Measurements from ENCODE around the gene MAP7D3. TPM values are rescaled to one million over a fixed set of nuclear protein-coding genes. Genes with fewer than 3 reads are reported as not detected.

MAP7D3 gene
- polyA plus RNA-seq, 3 donors: 1.8 to 3.4 (median 2.9) TPM

DNA sequence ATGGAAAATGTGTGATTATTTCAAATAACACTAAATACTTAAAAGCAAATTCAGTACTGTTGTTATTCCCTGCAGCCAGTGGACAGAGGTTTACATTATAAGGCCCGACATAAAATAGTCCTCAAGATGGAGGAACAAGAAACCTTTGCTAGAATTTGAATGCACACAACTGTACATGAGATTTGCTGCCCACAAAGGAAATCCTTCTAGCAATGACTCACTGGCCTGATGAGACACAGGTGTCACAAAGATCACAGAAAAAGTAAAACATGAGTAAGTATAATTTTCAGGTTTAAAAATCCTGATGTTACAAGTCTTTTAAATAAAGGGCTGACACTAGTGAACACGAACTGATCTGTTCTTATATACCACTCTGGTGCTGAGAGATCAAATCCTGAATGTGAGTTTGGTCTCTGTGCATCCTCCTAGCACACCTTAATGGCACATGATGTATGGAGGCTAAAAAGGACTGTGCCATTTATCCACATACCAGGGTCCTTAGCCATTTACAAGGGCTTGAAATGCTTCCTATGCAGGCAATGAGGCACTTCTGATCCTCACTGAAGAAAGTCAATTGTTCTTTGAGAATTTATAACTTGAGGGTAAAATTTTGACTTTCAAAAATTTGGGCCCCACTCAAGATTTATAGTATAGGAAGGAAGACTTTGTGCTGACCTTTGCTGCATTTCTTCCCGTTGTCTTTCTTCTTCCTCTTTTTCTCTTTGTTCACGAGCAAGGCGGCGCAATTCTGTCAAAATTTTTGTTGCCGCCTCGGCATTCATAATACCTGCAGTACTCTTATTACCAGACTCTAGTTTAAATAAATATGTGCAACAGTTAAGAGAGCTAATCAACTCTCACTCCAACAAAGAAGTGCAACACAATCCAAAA is 23.0 kb downstream of the MAP7D3 start:
- peak overlapping the region; percentile 31 for H3K4me2 ChIP-seq (replicated peaks; ENCODE audit: extremely low read depth, low read length, poor library complexity, severe bottlenecking)
- Mint-ChIP-seq H3K36me3 (peaks cover 32 to 44% of the 10 kb centered on the region in 2 donors), H3K27me3 (ENCODE audit: low read depth in 3 of 3) (peaks cover 0 to under 1% (median 0%) of the 10 kb centered on the region in 3 donors), H3K27ac (no peak overlapping the region), H3K9me3 (peaks cover 0 to 2% (median 0%) of the 10 kb centered on the region in 7 donors), H3K4me3 (peak overlapping the region in 1 of 2 donors; percentile 55), H3K4me1 (peaks cover 9% of the 10 kb centered on the region)
- no CpG with 5 or more reads among the region's 8 CpGs for WGBS (ENCODE audit: insufficient coverage)
- no peaks in the 10 kb centered on the region for H3K79me2 ChIP-seq (ENCODE audit: insufficient read depth, low read length)
- no peaks in the 10 kb centered on the region for H4K20me1 ChIP-seq (ENCODE audit: insufficient read depth, low read length)
- H3K4me3 ChIP-seq (replicated peaks in 1 of 3; ENCODE audit: low read depth in 2 of 3, low read length in 3 of 3): peak overlapping the region in 1 of 3 experiments; percentile 30
- H3K9ac ChIP-seq (ENCODE audit: insufficient read depth, low read length, poor library complexity, severe bottlenecking): no peak overlapping the region
- intact Hi-C loops (cut with micrococcal nuclease): no loop called here
- peak overlapping the region; percentile 35 for H2AFZ ChIP-seq (ENCODE audit: insufficient read depth, low read depth, low read length, poor library complexity, severe bottlenecking)
- H3K36me3 ChIP-seq (replicated peaks in 1 of 2; ENCODE audit: control insufficient read depth in 1 of 2, insufficient read depth in 2 of 2, low read length in 2 of 2): peaks cover 24 to 56% of the 10 kb centered on the region in 2 donors
- no peaks in the 10 kb centered on the region for H3K9me3 ChIP-seq (replicated peaks in 1 of 2; ENCODE audit: control insufficient read depth in 1 of 2, insufficient read depth in 1 of 2, low read length in 2 of 2)
- peaks cover 0 to 2% of the 10 kb centered on the region in 2 donors for H3K4me1 ChIP-seq (ENCODE audit: control insufficient read depth in 1 of 2, insufficient read depth in 2 of 2, low read length in 2 of 2)
- DNase-seq: peak in 1 of 3 donors; percentile 4
- H3K27ac ChIP-seq (ENCODE audit: low read depth in 1 of 2, low read length in 2 of 2): peak overlapping the region in 1 of 2 donors; percentile 20
- TF ChIP-seq, protein P1, sequence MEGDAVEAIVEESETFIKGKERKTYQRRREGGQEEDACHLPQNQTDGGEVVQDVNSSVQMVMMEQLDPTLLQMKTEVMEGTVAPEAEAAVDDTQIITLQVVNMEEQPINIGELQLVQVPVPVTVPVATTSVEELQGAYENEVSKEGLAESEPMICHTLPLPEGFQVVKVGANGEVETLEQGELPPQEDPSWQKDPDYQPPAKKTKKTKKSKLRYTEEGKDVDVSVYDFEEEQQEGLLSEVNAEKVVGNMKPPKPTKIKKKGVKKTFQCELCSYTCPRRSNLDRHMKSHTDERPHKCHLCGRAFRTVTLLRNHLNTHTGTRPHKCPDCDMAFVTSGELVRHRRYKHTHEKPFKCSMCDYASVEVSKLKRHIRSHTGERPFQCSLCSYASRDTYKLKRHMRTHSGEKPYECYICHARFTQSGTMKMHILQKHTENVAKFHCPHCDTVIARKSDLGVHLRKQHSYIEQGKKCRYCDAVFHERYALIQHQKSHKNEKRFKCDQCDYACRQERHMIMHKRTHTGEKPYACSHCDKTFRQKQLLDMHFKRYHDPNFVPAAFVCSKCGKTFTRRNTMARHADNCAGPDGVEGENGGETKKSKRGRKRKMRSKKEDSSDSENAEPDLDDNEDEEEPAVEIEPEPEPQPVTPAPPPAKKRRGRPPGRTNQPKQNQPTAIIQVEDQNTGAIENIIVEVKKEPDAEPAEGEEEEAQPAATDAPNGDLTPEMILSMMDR (IDR thresholded peaks at IDR 0.05): no peak
- no peaks in the 10 kb centered on the region for H3K27me3 ChIP-seq (ENCODE audit: control insufficient read depth in 2 of 2, insufficient read depth in 2 of 2, low read length in 2 of 2)

DNA sequence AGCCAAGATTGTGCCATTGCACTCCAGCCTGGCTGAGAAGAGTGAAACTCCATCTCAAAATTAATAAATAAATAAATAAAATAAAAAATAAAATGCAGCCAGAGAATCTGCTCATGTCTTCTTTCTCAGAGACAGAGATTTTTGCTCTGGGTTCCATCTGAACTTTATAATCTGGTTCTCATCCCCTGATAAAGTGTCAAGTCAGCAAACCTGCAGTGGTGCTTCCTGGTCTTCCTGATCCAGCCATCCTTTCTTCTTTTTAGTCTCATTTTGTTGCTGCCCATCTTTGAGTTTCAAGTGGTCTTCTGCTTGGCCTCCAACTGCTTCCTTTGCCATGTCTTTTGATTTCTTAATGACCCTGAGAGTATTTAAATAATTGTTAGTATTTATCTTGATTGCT is 24.1 kb downstream of the MAP7D3 start:
- no peak overlapping the region for H3K9ac ChIP-seq (ENCODE audit: insufficient read depth, low read length, poor library complexity, severe bottlenecking)
- intact Hi-C loops (cut with micrococcal nuclease): no loop called here
- no peaks in the 10 kb centered on the region for H4K20me1 ChIP-seq (ENCODE audit: insufficient read depth, low read length)
- no peaks in the 10 kb centered on the region for H3K79me2 ChIP-seq (ENCODE audit: insufficient read depth, low read length)
- H3K4me1 Mint-ChIP-seq: peaks cover 9% of the 10 kb centered on the region
- no peak overlapping the region for H3K4me3 Mint-ChIP-seq
- no peaks in the 10 kb centered on the region for H3K9me3 ChIP-seq (replicated peaks in 1 of 2; ENCODE audit: control insufficient read depth in 1 of 2, insufficient read depth in 1 of 2, low read length in 2 of 2)
- no peak overlapping the region for H3K27ac Mint-ChIP-seq
- no peak overlapping the region for H3K4me3 ChIP-seq (replicated peaks in 1 of 3; ENCODE audit: low read depth in 2 of 3, low read length in 3 of 3)
- H3K9me3 Mint-ChIP-seq: peaks cover 0 to 2% (median 0%) of the 10 kb centered on the region in 7 donors
- H3K36me3 ChIP-seq (replicated peaks in 1 of 2; ENCODE audit: control insufficient read depth in 1 of 2, insufficient read depth in 2 of 2, low read length in 2 of 2): peaks cover 29 to 65% of the 10 kb centered on the region in 2 donors
- no peak overlapping the region for H3K4me2 ChIP-seq (replicated peaks; ENCODE audit: extremely low read depth, low read length, poor library complexity, severe bottlenecking)
- peaks cover 0 to 1% (median 0%) of the 10 kb centered on the region in 3 donors for H3K27me3 Mint-ChIP-seq (ENCODE audit: low read depth in 3 of 3)
- no peak overlapping the region for H3K27ac ChIP-seq (ENCODE audit: low read depth in 1 of 2, low read length in 2 of 2)
- DNase-seq: no peak
- peaks cover 42 to 44% of the 10 kb centered on the region in 2 donors for H3K36me3 Mint-ChIP-seq
- peaks cover 0 to 2% of the 10 kb centered on the region in 2 donors for H3K4me1 ChIP-seq (ENCODE audit: control insufficient read depth in 1 of 2, insufficient read depth in 2 of 2, low read length in 2 of 2)
- TF ChIP-seq, protein P1 (IDR thresholded peaks at IDR 0.05): no peak
- no peak overlapping the region for H2AFZ ChIP-seq (ENCODE audit: insufficient read depth, low read depth, low read length, poor library complexity, severe bottlenecking)
- H3K27me3 ChIP-seq (ENCODE audit: control insufficient read depth in 2 of 2, insufficient read depth in 2 of 2, low read length in 2 of 2): no peaks in the 10 kb centered on the region
